ENCODE data around the gene ITGA8.

GRCh38 chr10:15487376-15487775 lies 232.3 kb downstream of the ITGA8 start:
- TF ChIP-seq CTCF (IDR thresholded peaks at IDR 0.05; ENCODE audit: low read depth, low read length) (no peak), EZH2phosphoT487 (IDR thresholded peaks at IDR 0.05; ENCODE audit: low read depth) (no peak)
